ENCODE results near the gene KANK2.

GRCh38 chr19:11127905-11128304 lies 69.4 kb downstream of the KANK2 start:
- TF ChIP-seq CTCF (IDR thresholded peaks at IDR 0.05) (no peak), POLR2A (IDR thresholded peaks at IDR 0.05) (no peak)

Measured in upper lobe of left lung (tissue), 4 donors.